H1 (cell line): Measurements from ENCODE around the gene LLGL2.

Source experiments
- BRCA1 ChIP-seq: IDR thresholded peaks from 2 replicates; pipeline ENCODE4 v1.6.1; 2012; ENCODE audit warnings: low read depth, low read length, improper control_type of control experiment
- CHD2 ChIP-seq: IDR thresholded peaks from 2 replicates; pipeline ENCODE4 v1.6.1; 2012; ENCODE audit warnings: low read length, improper control_type of control experiment
- EZH2 ChIP-seq: fragments of 200-600 bp; sonication (generic); IDR thresholded peaks from 2 replicates; pipeline ENCODE4 v1.7.1; 2012; ENCODE audit warnings: low read depth, mild to moderate bottlenecking, moderate library complexity, low read length, inconsistent platforms; ENCODE audit not compliant: severe bottlenecking
- GABPA ChIP-seq: IDR thresholded peaks from 2 replicates; pipeline ENCODE4 v1.6.1; 2011; ENCODE audit warnings: mild to moderate bottlenecking, low read length, moderate library complexity, borderline replicate concordance; ENCODE audit not compliant: insufficient read depth
- POLR2A ChIP-seq, 2 experiments: IDR thresholded peaks; 1 replicate in 1 of 2; 2 replicates in 1 of 2; pipeline ENCODE4 v1.6.1; 2011; ENCODE audit warnings: low read depth in 2 of 2, low read length in 2 of 2, mild to moderate bottlenecking in 2 of 2; ENCODE audit errors: control extremely low read depth in 1 of 2
- POLR2AphosphoS5 ChIP-seq: IDR thresholded peaks from 2 replicates; pipeline ENCODE4 v1.6.1; 2011; ENCODE audit warnings: low read depth, low read length
- RAD21 ChIP-seq, 2 experiments: IDR thresholded peaks in 1 of 2; conservative IDR thresholded peaks in 1 of 2; 2 replicates each; pipeline ENCODE4 v1.6.1; 2011; ENCODE audit warnings: low read depth in 2 of 2, low read length in 2 of 2, improper control_type of control experiment in 1 of 2, inconsistent platforms in 1 of 2, mild to moderate bottlenecking in 1 of 2, moderate library complexity in 1 of 2
- TF ChIP-seq, protein P1 (sequence below), 3 experiments: IDR thresholded peaks; 1 replicate in 2 of 3; 2 replicates in 1 of 3; pipeline versions ENCODE4 v1.5.1 to v1.6.1; 2011; ENCODE audit warnings: low read length in 3 of 3, mild to moderate bottlenecking in 3 of 3, inconsistent platforms in 2 of 3, low read depth in 1 of 3, moderate library complexity in 1 of 3; ENCODE audit not compliant: insufficient read depth in 1 of 3; ENCODE audit errors: control extremely low read depth in 1 of 3
- TF ChIP-seq, protein P2 (sequence below): IDR thresholded peaks from 2 replicates; pipeline ENCODE4 v1.6.1; 2012; ENCODE audit warnings: inconsistent platforms
- TF ChIP-seq, protein P3 (sequence below): IDR thresholded peaks from 2 replicates; pipeline ENCODE4 v1.6.1; 2012; ENCODE audit warnings: low read length, inconsistent platforms
- TF ChIP-seq, protein P4 (sequence below): fragments of 300-600 bp; sonication (generic); IDR thresholded peaks from 2 replicates; pipeline ENCODE4 v1.7.1; 2012; ENCODE audit warnings: low read length, moderate library complexity, mild to moderate bottlenecking, inconsistent platforms; ENCODE audit not compliant: insufficient replicate concordance

DNA sequence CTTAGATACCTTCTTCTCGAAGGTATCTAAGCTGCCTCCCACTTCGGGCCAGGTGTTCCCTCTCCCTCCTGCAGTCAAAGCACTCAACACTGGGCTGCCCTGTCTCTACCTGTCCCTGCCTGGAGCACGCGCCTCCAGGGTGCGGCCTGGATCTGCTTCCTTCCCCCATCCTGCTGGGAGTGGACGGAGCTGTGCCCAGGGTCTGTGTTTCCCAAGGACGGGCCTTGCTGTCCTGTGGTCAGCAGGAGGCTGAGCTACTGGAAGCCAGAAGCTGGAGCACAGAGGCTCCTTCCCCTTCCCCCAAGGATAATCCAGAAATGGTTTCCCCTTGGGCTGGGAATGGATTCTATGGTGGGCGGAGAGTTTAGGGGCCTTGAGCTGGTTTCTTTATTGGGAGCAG, 16.7 kb downstream of the LLGL2 start:
- TF ChIP-seq, protein P1, sequence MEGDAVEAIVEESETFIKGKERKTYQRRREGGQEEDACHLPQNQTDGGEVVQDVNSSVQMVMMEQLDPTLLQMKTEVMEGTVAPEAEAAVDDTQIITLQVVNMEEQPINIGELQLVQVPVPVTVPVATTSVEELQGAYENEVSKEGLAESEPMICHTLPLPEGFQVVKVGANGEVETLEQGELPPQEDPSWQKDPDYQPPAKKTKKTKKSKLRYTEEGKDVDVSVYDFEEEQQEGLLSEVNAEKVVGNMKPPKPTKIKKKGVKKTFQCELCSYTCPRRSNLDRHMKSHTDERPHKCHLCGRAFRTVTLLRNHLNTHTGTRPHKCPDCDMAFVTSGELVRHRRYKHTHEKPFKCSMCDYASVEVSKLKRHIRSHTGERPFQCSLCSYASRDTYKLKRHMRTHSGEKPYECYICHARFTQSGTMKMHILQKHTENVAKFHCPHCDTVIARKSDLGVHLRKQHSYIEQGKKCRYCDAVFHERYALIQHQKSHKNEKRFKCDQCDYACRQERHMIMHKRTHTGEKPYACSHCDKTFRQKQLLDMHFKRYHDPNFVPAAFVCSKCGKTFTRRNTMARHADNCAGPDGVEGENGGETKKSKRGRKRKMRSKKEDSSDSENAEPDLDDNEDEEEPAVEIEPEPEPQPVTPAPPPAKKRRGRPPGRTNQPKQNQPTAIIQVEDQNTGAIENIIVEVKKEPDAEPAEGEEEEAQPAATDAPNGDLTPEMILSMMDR (IDR thresholded peaks at IDR 0.05; ENCODE audit: control extremely low read depth in 1 of 3, insufficient read depth in 1 of 3, low read depth in 1 of 3, low read length in 3 of 3) = no peak
- TF ChIP-seq, protein P2, sequence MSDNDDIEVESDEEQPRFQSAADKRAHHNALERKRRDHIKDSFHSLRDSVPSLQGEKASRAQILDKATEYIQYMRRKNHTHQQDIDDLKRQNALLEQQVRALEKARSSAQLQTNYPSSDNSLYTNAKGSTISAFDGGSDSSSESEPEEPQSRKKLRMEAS = no peak
- TF ChIP-seq BRCA1 (no peak), POLR2A (IDR thresholded peaks at IDR 0.05; ENCODE audit: control extremely low read depth in 1 of 2, low read depth in 2 of 2, low read length in 2 of 2) (no peak), POLR2AphosphoS5 (no peak), RAD21 (IDR thresholded peaks at IDR 0.05 in 1 of 2, conservative IDR thresholded peaks at IDR 0.05 in 1 of 2; ENCODE audit: low read depth in 2 of 2, low read length in 2 of 2) (no peak), EZH2 (no peak), GABPA (no peak), CHD2 (no peak)
- TF ChIP-seq, protein P3, sequence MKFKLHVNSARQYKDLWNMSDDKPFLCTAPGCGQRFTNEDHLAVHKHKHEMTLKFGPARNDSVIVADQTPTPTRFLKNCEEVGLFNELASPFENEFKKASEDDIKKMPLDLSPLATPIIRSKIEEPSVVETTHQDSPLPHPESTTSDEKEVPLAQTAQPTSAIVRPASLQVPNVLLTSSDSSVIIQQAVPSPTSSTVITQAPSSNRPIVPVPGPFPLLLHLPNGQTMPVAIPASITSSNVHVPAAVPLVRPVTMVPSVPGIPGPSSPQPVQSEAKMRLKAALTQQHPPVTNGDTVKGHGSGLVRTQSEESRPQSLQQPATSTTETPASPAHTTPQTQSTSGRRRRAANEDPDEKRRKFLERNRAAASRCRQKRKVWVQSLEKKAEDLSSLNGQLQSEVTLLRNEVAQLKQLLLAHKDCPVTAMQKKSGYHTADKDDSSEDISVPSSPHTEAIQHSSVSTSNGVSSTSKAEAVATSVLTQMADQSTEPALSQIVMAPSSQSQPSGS = no peak
- TF ChIP-seq, protein P4, sequence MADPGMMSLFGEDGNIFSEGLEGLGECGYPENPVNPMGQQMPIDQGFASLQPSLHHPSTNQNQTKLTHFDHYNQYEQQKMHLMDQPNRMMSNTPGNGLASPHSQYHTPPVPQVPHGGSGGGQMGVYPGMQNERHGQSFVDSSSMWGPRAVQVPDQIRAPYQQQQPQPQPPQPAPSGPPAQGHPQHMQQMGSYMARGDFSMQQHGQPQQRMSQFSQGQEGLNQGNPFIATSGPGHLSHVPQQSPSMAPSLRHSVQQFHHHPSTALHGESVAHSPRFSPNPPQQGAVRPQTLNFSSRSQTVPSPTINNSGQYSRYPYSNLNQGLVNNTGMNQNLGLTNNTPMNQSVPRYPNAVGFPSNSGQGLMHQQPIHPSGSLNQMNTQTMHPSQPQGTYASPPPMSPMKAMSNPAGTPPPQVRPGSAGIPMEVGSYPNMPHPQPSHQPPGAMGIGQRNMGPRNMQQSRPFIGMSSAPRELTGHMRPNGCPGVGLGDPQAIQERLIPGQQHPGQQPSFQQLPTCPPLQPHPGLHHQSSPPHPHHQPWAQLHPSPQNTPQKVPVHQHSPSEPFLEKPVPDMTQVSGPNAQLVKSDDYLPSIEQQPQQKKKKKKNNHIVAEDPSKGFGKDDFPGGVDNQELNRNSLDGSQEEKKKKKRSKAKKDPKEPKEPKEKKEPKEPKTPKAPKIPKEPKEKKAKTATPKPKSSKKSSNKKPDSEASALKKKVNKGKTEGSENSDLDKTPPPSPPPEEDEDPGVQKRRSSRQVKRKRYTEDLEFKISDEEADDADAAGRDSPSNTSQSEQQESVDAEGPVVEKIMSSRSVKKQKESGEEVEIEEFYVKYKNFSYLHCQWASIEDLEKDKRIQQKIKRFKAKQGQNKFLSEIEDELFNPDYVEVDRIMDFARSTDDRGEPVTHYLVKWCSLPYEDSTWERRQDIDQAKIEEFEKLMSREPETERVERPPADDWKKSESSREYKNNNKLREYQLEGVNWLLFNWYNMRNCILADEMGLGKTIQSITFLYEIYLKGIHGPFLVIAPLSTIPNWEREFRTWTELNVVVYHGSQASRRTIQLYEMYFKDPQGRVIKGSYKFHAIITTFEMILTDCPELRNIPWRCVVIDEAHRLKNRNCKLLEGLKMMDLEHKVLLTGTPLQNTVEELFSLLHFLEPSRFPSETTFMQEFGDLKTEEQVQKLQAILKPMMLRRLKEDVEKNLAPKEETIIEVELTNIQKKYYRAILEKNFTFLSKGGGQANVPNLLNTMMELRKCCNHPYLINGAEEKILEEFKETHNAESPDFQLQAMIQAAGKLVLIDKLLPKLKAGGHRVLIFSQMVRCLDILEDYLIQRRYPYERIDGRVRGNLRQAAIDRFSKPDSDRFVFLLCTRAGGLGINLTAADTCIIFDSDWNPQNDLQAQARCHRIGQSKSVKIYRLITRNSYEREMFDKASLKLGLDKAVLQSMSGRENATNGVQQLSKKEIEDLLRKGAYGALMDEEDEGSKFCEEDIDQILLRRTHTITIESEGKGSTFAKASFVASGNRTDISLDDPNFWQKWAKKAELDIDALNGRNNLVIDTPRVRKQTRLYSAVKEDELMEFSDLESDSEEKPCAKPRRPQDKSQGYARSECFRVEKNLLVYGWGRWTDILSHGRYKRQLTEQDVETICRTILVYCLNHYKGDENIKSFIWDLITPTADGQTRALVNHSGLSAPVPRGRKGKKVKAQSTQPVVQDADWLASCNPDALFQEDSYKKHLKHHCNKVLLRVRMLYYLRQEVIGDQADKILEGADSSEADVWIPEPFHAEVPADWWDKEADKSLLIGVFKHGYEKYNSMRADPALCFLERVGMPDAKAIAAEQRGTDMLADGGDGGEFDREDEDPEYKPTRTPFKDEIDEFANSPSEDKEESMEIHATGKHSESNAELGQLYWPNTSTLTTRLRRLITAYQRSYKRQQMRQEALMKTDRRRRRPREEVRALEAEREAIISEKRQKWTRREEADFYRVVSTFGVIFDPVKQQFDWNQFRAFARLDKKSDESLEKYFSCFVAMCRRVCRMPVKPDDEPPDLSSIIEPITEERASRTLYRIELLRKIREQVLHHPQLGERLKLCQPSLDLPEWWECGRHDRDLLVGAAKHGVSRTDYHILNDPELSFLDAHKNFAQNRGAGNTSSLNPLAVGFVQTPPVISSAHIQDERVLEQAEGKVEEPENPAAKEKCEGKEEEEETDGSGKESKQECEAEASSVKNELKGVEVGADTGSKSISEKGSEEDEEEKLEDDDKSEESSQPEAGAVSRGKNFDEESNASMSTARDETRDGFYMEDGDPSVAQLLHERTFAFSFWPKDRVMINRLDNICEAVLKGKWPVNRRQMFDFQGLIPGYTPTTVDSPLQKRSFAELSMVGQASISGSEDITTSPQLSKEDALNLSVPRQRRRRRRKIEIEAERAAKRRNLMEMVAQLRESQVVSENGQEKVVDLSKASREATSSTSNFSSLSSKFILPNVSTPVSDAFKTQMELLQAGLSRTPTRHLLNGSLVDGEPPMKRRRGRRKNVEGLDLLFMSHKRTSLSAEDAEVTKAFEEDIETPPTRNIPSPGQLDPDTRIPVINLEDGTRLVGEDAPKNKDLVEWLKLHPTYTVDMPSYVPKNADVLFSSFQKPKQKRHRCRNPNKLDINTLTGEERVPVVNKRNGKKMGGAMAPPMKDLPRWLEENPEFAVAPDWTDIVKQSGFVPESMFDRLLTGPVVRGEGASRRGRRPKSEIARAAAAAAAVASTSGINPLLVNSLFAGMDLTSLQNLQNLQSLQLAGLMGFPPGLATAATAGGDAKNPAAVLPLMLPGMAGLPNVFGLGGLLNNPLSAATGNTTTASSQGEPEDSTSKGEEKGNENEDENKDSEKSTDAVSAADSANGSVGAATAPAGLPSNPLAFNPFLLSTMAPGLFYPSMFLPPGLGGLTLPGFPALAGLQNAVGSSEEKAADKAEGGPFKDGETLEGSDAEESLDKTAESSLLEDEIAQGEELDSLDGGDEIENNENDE = no peak
